COR-L47 (cell line): ENCODE data around the gene KSR1.

Experiments used
- DNase-seq: peaks from one replicate; lab custom pipeline; 2025; lab: John Stamatoyannopoulos, UW

KSR1 gene

DNA sequence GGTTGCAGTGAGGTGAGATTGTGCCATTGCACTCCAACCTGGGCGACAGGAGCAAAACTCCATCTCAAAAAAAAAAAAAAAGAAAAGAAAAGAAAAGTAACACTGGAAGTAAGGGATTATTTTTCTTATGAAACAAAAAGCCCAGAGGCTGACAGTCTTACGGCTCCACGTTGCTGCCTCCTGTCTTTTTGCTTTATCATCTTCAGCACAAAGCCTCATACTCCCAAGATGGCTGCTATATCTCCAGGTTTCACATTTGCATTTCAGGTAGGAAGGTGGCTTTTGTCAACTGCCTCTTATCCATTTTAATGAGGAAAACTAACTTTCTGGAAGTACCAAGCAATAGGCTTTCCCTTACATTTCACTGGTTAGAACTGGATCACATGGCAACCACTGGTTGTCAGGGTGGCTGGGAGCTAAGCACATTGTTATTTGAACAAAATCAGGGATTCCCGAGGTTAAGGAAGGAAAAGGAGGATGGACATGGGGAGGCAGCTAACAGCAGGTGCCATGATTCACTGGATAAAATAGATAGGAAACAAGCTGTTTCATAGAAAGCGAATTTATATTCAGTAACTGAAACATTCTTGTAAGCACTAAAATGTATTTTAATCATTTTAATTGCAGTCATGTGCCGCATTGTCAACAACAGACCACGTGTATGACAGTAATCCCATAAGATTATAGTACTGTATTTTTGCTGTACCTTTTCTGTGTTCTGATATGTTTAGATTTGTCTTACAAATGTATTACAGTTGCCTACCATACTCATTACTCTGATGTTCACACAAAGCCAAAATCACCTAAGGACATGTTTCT is 58.6 kb downstream of the KSR1 start:
- DNase-seq, result no peak

DNA sequence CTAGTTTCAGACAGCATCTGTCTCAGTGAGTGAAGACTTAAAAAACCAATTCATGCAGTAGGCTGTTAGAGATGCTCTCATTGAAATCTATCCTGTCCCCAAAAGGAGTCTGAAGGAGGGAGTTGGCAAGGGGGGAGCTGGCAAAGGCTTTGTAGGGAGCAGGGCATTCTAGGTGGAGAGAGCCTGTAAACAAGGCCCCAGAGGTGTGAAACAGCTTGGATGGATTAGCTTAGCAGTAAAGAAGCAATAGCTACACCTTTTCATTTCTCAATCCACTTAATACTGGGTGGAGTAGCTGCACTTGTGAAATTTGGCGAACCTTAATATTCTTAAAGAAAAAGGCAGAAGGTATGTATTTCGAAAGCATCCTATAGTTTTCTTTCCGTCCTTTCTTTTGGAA is 61.8 kb downstream of the KSR1 start:
- DNase-seq, result no peak

DNA sequence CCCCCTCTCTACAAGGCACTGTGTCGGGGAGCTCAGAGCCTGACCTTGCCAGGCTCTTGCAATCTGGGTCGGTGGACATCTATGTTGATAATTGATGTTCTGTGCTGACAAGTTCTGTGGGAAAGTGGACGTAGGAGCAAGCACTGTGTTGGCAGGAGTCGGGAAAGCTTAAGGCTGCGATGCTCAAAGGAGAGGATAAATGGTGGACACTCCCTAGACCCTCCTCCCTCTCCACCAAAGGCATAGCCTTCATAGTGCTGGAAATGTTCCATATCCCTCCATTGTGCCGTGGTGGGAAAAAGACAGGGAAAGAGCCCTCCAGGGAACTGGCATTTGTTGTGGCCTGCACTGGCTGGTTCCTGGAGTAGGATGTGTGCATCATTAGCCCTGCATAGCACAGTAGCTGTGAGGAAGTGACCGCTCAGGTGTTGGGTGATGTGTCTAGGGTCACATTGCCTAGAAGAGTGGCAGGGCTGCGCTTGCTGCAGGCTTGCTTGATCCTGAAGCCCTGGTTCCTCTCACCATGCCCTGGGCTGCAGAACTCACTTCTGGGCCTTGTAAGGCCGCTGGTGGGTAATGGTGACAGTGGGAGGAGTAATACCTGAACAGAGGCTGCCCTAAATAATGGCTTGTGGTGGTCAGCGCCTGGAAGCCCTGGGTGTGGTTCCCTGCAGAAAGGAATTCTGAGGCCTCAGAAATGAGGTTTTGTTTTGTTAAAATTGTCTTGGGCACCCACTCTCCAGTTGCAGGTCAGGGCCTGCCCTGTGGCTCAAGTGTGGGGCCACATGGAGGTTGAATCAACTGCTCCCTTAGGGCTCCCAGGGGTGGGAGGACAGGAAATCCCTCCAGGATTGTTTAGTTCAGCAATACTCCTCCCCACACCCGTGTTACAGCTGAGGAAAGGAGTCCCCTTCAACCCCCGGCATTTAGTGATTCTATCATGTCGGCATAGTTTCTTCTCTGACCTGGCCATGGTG is 62.6 kb downstream of the KSR1 start:
- DNase-seq, result no peak

DNA sequence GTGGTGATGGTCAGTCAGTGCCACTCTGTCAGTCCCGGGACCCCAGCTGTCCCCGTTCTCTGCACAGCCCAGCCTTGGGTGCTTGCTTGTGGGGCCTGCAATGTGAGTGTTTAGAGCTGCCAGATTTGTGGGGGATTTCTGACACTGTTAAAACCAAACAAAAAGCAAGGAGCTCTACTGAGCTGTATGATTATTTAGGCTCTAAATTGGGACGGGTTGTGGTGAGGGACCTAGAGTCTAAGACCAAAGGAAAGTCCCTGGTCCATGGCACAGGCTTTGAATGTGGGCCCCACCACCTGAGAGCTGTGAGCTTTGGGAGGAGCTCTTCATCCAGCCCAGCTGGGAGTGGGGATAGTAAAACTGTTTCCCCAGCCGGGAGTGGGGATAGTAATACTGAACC is 63.3 kb downstream of the KSR1 start:
- no peak for DNase-seq

DNA sequence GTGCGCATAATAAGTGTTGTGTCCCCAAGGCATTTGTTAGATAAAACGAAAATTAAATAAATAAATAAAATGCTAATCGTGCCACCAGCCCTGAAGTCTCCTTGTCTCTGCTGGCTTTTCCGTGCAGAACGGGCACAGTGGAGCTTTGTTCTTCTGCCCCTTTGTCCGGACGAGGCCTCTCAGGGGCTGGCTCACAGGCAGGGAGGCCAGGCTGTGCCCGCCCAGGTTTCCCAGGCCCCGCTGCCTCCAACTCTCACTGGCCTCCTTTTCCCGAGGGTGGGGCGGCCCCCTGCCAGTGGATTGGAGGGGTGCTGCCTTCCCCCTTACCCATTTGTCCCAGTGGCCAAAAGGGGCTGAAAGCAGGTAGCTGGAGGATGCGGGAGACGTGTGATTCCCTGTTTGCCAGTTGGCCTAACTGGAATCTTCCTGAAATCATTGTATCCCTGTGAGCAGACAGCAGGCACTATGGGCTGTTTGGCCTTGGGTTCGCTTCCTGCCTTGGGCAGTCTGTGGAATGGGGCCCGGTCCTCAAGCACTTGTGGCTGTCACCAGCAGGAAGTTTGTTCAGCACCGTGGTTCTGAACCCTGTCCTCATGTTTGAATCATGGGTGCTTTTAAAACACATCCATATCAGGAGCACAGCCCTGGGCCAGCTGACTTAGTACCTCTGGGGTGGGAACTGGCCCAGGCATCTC is 64.4 kb downstream of the KSR1 start:
- no peak for DNase-seq

DNA sequence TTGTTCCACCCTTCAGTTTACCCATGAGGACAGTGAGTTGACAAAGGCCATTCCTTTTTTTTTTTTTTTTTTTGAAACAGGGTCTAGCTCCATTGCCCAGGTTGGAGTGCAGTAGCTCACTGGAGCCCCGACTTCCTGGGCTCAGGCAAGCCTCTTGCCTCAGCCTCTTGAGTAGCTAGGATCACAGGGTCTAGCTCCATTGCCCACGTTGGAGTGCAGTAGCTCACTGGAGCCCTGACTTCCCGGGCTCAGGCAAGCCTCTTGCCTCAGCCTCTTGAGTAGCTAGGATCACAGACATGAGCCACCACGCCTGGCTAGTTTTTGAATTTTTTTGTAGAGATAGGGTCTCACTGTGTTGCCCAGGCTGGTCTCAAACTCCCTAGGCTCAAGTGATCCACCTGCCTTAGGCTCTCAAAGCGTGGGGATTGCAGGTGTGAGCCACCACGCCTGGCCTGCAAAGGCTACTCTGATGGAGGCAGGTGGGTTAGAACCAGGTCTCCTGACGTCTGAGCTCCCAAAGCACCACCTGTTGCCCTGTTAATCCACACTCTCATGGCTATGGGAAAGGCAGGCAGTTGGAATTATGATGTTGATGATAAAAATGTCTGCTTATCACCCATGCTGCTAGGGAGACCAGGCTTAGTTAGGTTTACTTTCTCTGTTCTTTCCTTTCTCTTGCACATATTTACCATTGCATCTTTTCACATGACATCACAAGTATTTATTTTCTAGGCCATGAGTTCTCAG is 65.2 kb downstream of the KSR1 start:
- no peak for DNase-seq

DNA sequence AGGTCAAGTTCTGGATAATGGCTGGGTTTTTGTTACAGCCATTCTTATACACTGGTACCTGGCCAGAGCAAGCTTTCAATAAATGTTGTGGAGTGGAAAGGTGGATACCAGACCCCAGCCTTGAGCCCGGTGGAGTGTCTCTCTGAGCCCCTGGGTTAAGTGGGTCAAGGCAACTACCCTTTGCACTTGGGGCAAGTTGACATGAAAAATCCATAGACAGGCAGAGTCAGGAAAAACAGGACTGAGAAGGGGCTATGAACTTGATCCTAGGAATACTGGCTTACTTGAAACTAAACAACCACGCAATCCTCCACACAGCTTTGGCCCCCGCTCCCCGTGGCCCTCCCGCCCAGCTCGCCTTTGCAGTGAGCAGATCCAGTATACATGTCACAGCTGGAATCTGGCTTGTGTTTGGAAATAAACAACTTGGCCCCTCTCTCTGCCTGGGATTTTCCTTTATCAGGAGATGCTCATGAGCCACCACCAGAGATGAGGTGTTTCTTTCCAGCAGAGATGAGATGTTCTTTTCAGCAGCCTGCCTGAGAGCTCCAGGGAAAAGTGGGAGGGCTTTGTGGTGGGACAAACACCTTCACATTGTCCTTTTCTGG is 65.9 kb downstream of the KSR1 start:
- no peak for DNase-seq

DNA sequence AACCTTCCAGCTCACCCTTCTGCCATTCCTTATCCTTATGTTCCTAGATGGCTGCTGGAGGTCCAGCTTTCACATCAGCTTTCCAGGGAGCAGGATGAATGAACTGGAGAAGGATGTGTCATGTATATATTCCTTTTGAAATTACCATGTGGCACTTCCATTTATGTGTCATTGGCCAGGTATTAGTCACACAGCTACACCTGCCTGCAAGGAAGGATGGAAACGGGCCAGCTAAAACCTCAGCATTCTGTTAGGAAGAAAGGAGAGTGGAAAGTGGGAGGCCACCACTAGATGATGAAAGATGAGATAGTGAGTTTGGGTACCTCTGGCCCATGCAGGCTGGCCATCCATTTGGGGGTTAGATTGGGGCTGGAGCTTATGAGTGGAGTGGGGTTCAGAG is 67.5 kb downstream of the KSR1 start:
- no peak for DNase-seq

DNA sequence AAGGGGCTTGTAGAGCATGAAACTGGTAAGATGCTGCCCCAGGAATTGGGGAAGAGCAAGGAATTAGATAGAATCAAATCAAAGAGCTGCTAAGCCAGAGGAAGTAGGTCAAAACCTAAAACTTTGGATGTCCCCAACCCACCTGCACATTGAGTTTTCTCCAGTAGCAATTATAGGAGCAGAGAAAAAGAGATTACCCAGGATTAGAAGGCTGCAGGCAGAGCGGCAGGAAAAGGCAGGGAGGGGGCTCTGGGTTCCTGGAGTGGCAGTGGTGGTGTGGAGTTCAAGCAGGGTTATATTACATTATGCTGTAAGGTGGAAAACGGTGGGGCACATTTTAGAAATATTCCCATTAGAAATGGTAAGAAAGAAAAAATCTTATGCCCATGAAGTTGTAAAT is 68.3 kb downstream of the KSR1 start:
- no peak for DNase-seq

DNA sequence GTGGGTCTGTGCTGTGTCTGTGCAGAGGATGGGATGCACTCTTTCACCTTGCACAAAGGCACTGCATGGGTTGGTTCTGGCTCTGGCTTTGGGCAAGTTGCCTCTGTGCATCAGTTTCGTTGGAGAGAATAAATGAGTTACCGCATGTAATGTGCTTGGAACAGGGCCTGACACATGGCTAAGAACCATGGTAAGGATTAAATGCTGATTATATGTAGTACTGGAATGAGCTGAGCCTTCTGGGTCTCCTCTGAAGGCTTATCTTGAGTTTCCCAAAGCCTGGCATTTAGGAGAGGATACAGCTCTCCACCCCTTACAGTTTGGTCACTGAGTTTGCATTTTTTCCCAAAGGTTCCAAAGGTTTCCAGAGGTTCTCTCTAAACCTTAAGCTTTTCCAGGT is 69.1 kb downstream of the KSR1 start:
- DNase-seq, result no peak

DNA sequence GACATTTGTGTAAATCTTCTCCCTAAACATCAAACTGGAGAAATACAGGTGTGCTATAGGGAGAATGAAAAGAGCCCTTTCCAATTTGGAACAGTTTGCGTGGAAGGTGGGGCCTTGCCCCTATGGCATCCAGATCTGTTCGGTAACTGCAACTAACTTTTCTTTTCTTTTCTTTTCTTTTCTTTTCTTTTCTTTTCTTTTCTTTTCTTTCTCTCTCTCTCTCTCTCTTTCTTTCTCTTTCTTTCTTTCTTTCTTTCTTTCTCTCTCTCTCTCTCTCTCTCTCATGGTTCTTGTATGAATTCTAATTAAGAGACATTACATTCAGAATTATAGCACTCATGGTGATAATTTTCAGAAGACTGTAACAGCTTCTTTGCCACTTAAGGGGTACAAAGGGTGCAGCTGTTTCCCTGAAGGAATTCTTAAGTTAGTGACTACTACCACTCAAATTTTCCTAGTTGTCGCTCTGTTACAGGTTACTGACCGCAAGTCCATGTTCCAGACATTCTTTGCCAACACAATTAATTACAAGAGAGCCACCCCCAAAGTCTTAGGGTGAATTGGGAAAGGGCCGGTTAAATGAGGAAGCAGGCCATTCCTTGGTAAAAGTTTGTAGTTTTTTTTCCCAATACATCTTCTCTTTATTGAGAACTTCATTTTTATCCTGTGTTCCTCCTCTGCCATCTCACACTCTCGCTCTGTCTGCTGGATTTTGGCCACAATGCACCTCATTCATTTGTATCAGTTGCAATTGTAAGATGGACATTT is 69.8 kb downstream of the KSR1 start:
- DNase-seq, result no peak

DNA sequence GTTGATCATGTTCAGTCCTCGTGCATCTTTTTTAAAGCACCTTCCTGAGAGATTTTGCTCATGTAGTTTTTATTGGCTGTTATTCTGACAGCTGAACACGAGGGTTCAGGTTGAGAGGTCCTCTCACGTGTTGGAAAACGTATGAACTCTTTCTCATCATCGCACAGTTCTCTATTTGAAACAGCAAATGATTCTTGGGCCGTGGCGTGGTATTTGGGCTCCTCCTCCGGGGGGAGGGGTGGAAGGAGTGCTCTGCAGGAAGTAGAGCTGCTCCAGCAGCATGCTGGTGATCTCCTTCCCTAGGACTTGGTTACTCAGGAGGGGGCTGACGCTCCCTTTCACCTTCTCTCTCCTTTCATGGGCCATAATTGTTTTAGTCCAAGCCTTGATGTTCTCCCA is 70.4 kb downstream of the KSR1 start:
- DNase-seq, result no peak

DNA sequence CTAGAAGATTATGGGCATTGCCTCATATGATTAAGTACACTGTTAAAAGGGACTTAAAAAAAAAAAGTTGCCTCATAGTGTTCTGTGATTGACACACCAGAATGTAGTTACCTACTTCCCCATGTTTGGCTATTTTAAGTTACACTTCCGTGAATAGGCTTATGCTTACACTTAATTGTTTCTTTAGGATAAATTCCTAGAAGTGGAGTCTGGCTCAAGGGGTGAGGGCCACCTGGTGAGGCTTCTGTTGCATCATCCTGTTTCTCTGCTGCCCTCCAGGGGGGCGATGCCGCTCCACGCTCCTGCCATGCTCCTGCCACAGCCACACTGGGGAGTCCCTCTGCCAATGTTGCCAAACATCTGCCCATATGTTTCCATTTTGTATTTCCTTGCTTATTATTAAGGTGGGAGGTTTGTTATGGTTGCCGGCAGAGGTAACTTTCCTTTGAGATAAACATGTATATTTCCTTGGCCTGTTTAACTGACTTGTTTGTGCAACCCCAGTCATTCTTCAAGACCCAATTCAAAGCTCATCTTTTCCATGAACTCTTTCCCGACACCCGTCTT is 73.1 kb downstream of the KSR1 start:
- DNase-seq, result peak; percentile 33

DNA sequence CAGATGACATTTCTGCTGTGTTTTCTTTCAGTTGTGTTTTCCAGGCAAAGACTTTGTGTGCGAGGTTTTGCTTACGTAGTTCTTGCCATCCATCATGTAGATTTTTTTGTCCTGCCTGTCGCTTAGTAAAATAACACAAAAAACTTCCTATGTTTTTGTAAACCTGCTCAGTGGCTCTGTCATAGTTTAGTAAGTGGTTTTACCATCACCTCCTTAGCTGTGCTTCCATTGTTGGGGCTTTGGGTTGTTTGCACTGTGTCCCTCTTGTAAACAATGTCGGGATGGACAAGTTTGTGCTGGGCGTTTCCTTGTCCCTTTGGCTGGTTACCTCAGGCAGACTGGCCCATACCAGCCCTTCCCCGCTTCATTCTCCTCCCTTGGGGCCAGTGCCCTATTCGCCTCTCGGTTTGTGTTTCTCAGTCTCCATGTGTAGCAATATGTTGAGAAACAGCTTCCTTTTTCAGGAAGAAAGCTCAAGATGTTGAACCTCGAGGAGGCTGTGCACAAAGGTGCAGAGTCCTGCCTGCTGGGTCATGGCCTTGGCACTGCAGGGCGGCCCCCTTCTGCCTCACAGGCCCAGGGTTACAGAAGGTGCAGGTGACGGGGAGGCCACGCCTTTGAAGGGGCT is 74.6 kb downstream of the KSR1 start:
- no peak for DNase-seq

DNA sequence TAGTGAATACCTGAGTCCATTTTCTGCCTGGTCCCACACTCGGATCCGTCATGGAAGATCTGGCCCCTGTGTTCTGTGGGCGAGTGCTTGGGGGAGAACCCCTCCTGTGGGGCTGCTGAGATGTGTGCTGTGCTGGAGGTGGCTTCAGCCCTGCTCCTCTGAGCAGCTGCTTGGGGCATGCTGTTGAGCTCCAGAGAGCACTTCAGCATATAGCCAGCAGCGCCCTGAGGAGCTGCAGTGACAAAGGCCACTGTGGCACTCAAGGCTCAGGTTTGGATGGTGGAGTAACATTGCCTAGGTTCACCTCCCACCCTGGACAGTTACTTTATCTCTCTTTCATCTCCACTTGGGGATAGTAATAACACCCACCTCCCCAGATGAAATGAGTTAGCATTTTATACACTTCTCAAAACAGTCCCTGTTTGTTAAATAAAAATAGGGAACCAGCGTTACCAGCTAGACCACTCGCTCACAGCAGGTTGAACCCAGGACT is 75.3 kb downstream of the KSR1 start:
- DNase-seq, result no peak

DNA sequence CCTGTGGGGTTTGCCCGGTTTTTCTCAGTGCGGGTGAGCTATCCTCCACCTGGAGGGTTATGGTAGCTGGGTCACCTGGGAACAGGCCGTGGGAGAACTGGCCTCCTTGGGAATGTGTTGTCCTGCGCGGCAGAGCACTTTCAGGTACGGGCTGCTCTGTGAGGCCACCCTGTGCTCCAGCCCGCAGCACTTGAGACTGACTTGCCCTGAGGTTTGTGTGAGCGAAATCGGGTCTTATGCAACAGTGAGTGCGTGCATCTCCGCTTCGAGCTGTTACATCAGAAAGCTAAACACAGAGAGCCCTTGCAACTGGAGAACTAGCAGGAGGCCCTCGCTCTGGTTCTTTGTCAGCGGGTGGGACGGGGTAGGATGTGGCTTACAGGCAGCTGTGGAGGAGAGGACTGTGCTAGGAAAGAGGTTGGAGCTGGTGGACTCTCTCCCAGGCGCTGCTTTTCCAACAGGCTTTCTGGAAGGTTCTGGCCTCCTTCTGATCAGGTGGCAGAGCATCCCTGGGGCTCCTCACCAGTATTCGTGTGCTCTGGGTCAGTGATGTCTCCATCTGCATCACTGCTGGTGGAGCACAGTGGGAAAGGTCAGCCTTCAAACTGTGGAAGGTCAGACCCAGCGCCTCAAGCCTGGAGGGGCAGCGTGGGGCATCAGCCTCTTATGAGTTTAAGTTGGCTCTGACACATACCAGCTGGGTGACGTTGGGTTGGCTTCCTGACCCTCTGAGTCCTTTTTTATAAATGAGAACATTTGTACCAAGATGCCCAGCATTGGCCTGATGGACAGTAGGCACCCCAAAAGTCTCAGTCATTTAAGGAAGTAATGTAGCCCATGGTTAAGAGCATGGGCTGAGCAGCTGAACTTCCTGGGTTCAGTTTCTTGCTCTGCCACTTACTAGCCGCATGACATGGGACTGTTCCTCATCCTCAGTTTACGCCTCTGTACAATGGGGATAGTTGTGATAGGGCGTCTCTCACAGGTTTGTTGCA is 76.3 kb downstream of the KSR1 start:
- no peak for DNase-seq

DNA sequence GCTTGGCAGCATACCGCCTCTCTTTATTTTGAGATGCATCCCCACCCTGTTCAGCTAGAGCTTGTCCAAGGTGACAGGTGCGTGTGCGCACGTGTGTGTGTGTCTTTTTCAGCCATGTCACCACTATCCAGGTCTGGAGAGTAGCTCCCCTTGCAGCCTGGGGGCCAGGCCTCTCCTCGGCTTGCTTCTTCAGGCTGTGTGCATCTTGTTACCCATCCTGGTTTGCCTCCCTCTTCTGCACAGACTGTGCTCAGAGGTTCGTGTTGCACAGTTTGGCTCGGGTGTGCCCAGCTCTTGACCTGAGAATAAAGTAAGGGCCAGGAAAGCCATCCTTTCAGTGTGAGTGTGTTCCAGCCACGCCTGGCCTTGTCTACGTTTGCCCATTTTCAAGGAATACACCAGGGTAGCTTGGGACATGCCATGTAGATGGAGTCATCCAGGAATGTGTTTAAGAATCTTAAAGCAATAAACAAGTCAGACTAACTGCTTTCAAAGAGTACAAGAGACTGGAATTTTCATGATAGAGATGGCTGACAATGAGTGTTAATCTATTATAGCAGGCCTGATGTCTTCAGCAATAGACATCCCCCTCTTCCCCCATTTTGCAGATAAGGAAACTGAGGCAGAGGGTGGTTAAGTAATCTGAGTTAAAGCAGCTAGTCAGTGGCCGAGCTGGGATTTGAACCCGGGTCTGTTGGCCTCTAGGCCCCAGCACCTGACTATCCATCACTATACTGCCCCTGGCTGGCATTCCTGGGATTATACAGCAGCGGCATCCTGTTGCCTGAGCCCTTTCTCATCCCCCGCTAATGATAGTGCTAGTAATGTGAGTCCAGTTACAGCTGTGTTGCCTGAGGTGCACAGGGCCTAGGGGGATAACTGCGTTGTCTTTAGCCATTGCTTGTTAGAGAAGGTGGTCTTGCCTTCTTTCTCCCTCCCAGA is 77.9 kb downstream of the KSR1 start:
- DNase-seq, result no peak
